Measurements from ENCODE around the gene PFKP.

PFKP gene

GRCh38 chr10:3069876-3070275 lies 2.5 kb downstream of the PFKP start:
- no peak for DNase-seq (ENCODE audit: low read depth, low spot score)

DNA sequence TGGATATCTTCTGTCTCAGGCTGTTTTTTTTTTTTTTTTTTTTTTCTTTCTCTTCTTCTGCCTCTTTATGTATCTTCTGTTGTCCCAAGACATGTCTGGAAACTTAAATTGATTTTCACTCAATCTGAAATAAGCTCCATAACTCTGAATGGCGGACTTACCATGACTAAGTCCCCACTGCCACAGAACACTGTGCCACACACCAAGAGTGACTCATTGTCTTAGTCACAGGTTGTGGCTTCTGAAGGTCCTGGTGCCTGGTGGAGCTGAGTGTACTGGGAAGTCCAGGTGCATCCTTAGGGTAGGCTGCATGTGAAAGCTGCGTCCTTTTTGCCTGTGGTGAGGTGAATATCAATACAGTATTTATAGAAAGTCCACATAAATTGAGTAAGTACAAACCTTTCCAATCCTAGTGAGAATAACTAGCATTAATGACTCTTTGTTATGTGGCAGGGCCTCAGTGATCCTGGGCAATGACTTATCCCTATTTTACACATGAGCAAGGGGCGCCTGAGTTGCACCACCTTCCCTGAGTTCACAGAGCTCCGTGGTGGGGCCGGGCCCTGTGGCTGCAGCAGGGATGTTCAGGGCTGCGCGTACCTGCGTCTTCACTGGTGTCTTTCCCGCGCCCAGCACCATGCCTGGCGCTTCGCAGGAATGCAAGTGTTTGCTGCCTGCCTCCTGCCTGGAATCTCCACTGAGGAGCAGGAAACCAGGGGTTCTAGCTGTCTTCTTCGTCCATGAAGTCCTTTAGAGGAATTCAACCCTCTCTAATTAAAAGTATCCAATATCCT lies 4.3 kb downstream of the PFKP start:
- no peak for DNase-seq (ENCODE audit: low read depth, low spot score)

DNA sequence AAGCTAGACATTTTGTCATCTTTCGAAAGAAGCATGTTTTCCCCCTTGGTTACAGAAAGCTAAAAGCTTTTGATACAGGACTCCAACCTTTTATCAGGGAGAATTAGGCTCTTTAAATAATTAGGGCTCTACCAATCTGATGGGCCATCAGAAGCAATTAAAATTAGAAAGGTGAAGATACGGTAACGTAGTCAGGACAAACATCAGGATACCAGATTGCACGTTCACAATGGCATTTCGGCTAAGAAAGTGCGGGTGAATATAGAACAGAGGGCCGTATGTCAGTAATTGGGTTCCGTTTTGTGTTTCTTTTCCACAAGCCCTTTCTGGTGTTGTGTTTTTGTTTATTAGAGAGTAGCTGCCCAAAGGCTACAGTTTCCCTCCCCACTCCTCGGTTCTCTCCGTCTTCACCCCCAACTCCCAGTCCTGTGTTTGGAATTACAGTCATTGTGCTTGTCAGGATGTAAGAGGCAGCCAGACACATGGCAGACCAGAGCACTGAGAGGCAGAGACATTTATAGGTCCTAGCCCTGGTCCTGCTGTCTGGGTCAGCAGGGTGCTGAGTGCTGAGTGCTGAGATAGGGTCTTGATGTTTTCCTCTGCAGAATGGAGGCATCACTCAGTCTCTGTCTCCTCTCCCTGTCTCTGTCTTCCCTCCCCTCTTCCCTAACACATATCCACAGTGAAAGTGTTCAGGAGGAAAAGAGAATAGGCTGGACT lies 5.5 kb downstream of the PFKP start:
- no peak for DNase-seq (ENCODE audit: low read depth, low spot score)

DNA sequence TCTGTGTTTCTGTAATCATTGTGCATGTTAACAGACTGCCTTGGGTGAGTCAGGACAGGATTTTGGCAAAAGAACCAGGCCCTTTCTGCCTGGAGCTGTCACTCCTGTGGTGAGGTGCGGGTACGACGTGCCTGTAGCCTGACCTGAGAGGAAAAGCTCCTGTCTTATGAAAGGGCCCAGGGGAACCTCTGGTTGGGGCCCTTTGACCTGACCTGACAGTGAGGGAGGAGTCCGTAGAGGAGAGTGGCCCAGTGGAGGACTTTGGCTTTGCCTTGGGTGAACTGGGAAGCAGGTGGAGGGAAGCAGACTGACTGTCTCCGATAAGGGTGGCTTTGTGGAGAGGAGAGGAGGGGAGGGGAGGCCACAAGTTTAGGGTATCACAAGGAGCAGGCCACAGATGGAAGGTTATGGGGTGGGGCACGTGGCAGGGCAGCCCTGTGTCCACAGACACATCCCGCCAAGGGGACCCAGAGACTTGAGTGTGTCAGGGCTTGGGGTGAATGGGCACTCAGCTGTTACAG lies 6.9 kb downstream of the PFKP start:
- DNase-seq (ENCODE audit: low read depth, low spot score): no peak

DNA sequence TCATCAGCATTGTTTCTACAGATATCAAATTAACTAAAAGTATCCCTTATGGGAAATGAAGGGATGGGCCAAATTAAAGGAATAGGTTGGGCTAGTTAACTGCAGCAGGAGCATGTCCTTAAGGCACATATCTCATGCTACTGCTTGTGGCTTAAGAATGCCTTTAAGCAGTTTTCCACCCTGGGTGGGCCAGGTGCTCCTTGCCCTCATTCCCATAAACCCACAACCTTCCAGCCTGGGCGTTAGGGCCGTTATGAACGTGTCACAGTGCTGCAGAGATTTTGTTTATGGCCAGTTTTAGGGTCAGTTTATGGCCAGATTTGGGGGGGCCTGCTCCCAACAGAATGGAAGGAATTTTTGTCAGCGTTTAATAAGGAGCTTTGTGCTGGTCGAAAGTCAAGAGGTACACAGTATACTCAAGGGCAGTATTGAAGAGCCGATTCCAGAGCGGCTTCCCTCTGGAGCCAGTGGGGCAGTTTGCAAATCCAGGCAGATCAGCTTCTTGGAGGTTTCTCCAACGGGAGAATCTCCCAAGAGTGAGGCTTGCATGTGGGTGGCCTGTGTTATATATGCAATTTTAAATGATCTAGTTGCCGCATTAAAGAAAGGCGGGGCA lies 7.7 kb downstream of the PFKP start:
- DNase-seq (ENCODE audit: low read depth, low spot score): no peak

- no peak for DNase-seq (ENCODE audit: low read depth, low spot score)
Measured at GRCh38 chr10:3076138-3076537, 8.8 kb downstream of the PFKP start.

DNA sequence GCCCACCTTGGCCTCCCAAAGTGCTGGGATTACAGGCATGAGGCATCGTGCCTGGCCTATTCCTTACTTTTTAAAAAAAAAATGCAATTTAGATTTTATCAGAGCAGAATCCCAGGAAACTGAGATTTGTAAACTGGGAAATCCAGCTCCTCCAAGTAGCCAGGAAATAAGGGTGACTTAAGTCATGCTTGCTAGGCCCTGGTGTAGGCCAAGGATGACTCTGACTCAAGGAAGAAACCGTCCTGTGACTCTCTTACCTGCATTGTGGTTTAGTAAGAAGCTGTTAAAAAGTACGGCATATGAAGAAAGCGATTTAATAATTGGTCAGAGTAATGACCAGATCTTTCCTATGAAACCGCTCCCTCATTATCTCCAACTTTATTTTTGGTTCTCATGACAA lies 10.2 kb downstream of the PFKP start:
- no peak for DNase-seq (ENCODE audit: low read depth, low spot score)

DNA sequence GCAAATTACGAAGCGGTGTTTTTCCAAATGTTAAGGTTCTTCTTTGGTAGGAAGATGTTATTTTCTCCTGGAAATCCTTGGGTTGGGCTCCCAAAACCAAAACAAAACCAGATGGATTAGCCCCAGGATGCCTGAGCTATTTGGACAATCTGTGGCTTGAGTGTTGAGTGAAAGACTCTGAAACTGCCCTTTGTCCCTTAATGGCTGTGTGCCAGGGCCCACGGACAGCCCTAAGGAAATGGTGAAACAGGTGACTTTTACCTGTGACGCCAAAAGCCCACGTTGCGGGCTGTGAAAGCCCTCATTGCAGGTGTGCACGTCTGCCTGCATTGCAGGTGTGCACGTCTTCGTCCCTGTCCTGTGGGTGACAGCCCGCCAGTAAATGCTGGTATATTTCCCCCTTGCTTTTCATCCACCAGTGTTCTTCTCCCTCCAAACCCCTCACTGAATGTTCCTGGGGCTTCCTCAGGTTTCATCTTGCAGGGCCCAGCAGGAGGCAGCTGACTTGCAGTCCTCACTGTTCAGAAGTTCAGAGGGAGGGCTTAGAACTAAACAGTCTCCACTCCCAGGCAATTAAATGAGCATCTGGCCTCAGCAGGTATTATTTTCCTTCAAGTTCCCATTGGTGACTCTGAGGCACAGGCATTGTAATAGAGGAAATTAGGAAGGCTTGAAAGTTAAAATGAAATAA lies 10.7 kb downstream of the PFKP start:
- no peak for DNase-seq (ENCODE audit: low read depth, low spot score)

GRCh38 chr10:3081383-3081981 lies 14.1 kb downstream of the PFKP start:
- DNase-seq (ENCODE audit: low read depth, low spot score): no peak

GRCh38 chr10:3082290-3082689 lies 14.9 kb downstream of the PFKP start:
- no peak for DNase-seq (ENCODE audit: low read depth, low spot score)

GRCh38 chr10:3085785-3086567 lies 18.6 kb downstream of the PFKP start:
- no peak for DNase-seq (ENCODE audit: low read depth, low spot score)

DNA sequence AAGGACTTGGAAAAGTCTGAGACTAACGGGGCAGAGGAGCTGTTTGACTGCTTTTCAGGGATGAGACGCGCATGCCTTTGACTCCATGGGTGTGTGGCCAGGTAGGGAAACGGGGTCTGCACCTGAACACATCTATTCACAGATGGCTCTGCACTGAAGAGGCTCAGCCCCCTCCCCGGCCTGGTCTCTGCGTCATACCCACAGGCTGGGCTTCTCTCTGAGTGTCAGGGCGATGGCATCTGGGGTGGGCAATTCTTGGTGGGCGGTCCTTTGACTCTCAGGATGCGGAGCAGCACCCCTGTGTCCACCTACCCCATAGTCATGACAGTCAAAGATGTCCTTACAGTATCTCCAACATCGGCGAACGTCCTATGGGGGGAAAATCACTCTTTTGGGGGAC lies 23.0 kb downstream of the PFKP start:
- DNase-seq (ENCODE audit: low read depth, low spot score): no peak

DNA sequence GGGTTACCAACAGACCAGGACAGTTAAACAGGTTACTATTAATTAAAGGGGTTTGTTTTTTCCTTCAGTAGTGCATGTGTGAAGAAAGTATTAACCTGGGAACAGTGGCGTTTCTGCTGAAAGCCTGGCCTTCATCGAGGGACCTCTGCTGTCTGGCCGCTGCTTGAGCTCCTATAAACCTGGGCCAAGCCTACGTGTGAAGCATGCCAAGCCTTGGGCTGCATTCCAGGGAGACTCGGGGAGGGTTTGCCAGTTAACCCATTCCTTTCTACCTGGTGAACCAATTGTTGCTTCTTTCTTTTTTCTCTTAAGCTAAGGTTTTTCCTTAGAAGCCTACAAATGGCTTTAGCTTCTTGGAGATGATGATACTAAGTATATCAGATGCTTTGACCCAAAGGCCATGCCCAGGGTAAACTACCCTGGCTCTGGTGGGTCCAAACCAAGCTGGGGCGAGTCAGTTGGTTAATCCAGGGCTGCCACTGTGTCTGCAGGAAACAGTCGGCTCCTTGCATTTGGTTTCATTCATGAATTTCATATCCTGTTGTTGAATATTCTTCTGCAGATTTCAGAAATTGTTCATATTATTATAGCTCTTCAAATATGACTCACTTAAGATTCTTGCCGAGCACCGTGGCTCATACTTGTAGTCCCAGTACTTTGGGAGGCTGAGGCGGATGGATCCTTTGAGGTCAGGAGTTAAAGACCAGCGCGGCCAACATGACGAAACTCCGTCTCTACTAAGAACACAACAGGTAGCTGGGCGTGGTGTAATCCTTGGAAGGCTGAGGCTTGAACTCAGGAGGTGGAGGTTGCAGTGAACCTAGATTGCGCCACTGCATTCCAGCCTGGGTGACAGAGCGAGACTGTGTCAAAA lies 23.8 kb downstream of the PFKP start:
- DNase-seq (ENCODE audit: low read depth, low spot score): no peak

DNA sequence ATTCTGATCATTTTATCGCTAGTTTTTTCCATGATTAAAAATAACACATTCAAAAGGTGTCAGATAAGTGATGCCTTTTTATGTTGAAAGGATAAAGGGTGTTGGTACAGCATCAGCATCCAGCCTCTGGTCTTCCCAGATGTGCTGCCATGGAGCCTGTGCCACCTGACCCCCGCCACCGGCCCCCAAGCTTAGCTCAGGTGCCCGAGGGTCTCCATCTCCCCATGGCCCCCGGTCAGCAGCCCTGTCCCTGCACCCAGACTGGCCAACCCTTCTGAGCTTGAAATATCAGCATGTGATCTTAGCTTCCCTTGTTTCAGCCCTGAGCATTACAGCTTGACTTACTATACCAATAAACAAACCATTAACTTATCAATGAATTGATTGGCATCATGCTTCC lies 24.6 kb downstream of the PFKP start:
- DNase-seq (ENCODE audit: low read depth, low spot score): no peak

DNA sequence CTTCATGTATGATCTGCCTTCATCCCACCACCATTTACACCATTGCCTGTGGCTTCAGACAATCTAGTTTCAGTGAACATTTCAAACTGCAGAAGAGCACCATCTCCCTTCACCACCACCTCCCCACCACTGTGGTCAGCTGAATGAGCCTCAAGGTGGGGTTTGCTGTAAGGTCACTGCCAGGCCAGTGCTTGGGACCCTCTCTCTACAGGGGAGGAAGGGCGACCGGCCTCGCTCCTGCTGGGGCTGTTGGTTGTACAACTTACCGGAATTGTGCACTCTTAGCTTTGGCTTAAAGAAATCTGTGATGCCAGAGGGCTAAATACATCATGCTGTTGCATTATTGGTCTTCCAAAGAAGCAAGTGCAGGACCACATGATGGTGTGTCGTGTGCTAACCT lies 26.6 kb downstream of the PFKP start:
- no peak for DNase-seq (ENCODE audit: low read depth, low spot score)

- DNase-seq (ENCODE audit: low read depth, low spot score): no peak
Measured at GRCh38 chr10:3094609-3095036, 27.3 kb downstream of the PFKP start.

- DNase-seq (ENCODE audit: low read depth, low spot score): no peak
Measured at GRCh38 chr10:3095373-3096139, 28.2 kb downstream of the PFKP start.

- no peak for DNase-seq (ENCODE audit: low read depth, low spot score)
Measured at GRCh38 chr10:3096149-3096548, 28.8 kb downstream of the PFKP start.

- no peak for DNase-seq (ENCODE audit: low read depth, low spot score)
Measured at GRCh38 chr10:3097160-3097559, 29.8 kb downstream of the PFKP start.
